ENCODE results near the gene CCND2. TPM values are rescaled to one million over a fixed set of nuclear protein-coding genes. Genes with fewer than 3 reads are reported as not detected.

The CCND2 gene
- total RNA-seq (232 and 250 TPM in 2 replicates), polyA plus RNA-seq (131 and 157 TPM in 2 replicates)

- Histone ChIP-seq H3K9me3 (ENCODE audit: low read depth) (no peaks in the 10 kb centered on the region), H3K27me3 (peaks cover under 1% of the 10 kb centered on the region), H3K27ac (peak within 1 kb of the TSS; percentile 98), H3K79me2 (peaks cover 47% of the 10 kb centered on the region), H2AFZ (peak within 1 kb of the TSS; percentile 57), H3K4me3 (peak within 1 kb of the TSS; percentile 95), H3K4me2 (peak within 1 kb of the TSS; percentile 88), H3K36me3 (replicated peaks; ENCODE audit: insufficient read depth, low read depth) (no peaks in the 10 kb centered on the region), H3K9me2 (replicated peaks; ENCODE audit: insufficient read depth) (no peaks in the 10 kb centered on the region), H3K4me1 (ENCODE audit: insufficient read depth) (peaks cover 42% of the 10 kb centered on the region), H4K20me1 (ENCODE audit: insufficient read depth, poor library complexity, severe bottlenecking) (peaks cover 18% of the 10 kb centered on the region)
- TF ChIP-seq, protein P1, sequence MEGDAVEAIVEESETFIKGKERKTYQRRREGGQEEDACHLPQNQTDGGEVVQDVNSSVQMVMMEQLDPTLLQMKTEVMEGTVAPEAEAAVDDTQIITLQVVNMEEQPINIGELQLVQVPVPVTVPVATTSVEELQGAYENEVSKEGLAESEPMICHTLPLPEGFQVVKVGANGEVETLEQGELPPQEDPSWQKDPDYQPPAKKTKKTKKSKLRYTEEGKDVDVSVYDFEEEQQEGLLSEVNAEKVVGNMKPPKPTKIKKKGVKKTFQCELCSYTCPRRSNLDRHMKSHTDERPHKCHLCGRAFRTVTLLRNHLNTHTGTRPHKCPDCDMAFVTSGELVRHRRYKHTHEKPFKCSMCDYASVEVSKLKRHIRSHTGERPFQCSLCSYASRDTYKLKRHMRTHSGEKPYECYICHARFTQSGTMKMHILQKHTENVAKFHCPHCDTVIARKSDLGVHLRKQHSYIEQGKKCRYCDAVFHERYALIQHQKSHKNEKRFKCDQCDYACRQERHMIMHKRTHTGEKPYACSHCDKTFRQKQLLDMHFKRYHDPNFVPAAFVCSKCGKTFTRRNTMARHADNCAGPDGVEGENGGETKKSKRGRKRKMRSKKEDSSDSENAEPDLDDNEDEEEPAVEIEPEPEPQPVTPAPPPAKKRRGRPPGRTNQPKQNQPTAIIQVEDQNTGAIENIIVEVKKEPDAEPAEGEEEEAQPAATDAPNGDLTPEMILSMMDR (IDR thresholded peaks at IDR 0.05; ENCODE audit: poor library complexity) = no peak
- no peak for TF ChIP-seq EZH2 (IDR thresholded peaks at IDR 0.05; ENCODE audit: borderline replicate concordance)
- DNase-seq (ENCODE audit: low spot score) = peak; percentile 95
- WGBS (ENCODE audit: low lambda C conversion rate, missing lambda C conversion rate) = 2% methylated on average over 45 of the region's 52 CpGs
These were observed at the start of gene CCND2 for GRCh38 chr12:4273652-4274395. CCND2 (plus strand) TSS chr12:4273762; CDS start chr12:4274041, 279 bp downstream.

- TF ChIP-seq EZH2 (IDR thresholded peaks at IDR 0.05; ENCODE audit: borderline replicate concordance) (no peak), EZH2phosphoT487 (IDR thresholded peaks at IDR 0.05; ENCODE audit: low read depth, severe bottlenecking, unreplicated experiment) (no peak)
- TF ChIP-seq, protein P1 (IDR thresholded peaks at IDR 0.05; ENCODE audit: poor library complexity) = no peak
- Histone ChIP-seq H4K20me1 (ENCODE audit: insufficient read depth, poor library complexity, severe bottlenecking) (no peaks in the 10 kb centered on the region), H3K36me3 (replicated peaks; ENCODE audit: insufficient read depth, low read depth) (no peaks in the 10 kb centered on the region), H3K9me3 (ENCODE audit: low read depth) (peaks cover 5% of the 10 kb centered on the region), H3K27me3 (no peaks in the 10 kb centered on the region), H3K4me2 (no peak overlapping the region), H3K4me3 (no peak overlapping the region), H3K79me2 (no peaks in the 10 kb centered on the region), H3K27ac (no peak overlapping the region), H3K9me2 (replicated peaks; ENCODE audit: insufficient read depth) (no peaks in the 10 kb centered on the region), H2AFZ (no peak overlapping the region), H3K4me1 (ENCODE audit: insufficient read depth) (no peaks in the 10 kb centered on the region)
- WGBS (ENCODE audit: low lambda C conversion rate, missing lambda C conversion rate) = 80% methylated on average over 15 of the region's 15 CpGs
- no peak for DNase-seq (ENCODE audit: low spot score)
These were observed 49.2 kb upstream of the CCND2 start for GRCh38 chr12:4224206-4224889.

- 97% methylated on average over 3 of the region's 3 CpGs for WGBS (ENCODE audit: low lambda C conversion rate, missing lambda C conversion rate)
- H4K20me1 ChIP-seq (ENCODE audit: insufficient read depth, poor library complexity, severe bottlenecking) = no peaks in the 10 kb centered on the region
- H3K27ac ChIP-seq = no peak overlapping the region
- no peak for DNase-seq (ENCODE audit: low spot score)
- no peaks in the 10 kb centered on the region for H3K79me2 ChIP-seq
- H3K36me3 ChIP-seq (replicated peaks; ENCODE audit: insufficient read depth, low read depth) = no peaks in the 10 kb centered on the region
- peaks cover 5% of the 10 kb centered on the region for H3K9me3 ChIP-seq (ENCODE audit: low read depth)
- H3K4me2 ChIP-seq = no peak overlapping the region
- no peak overlapping the region for H2AFZ ChIP-seq
- H3K27me3 ChIP-seq = no peaks in the 10 kb centered on the region
- H3K9me2 ChIP-seq (replicated peaks; ENCODE audit: insufficient read depth) = no peaks in the 10 kb centered on the region
- TF ChIP-seq EZH2phosphoT487 (IDR thresholded peaks at IDR 0.05; ENCODE audit: low read depth, severe bottlenecking, unreplicated experiment) = no peak
- TF ChIP-seq EZH2 (IDR thresholded peaks at IDR 0.05; ENCODE audit: borderline replicate concordance) = no peak
- TF ChIP-seq, protein P1 (IDR thresholded peaks at IDR 0.05; ENCODE audit: poor library complexity) = no peak
- no peak overlapping the region for H3K4me3 ChIP-seq
- H3K4me1 ChIP-seq (ENCODE audit: insufficient read depth) = no peaks in the 10 kb centered on the region
These were observed 48.0 kb upstream of the CCND2 start for GRCh38 chr12:4225571-4225970.

All from hepatocyte (in vitro differentiated cells).